B cell (primary cell): ENCODE results near the gene CSNK2B. TPM values are rescaled to one million over a fixed set of nuclear protein-coding genes. Genes with fewer than 3 reads are reported as not detected.

Source experiments
- ATAC-seq: fragments of 200-7000 bp; cut with Tn5 transposase; one replicate; pipeline ENCODE4 v1.10.0; 2021; ENCODE audit warnings: low read depth, mild to moderate bottlenecking, moderate number of reproducible peaks, moderate library complexity
- CTCF ChIA-PET: fragments of 350-600 bp; sonication (Branson Sonifier 250); formaldehyde crosslinking; loops from one replicate; lab custom pipeline; 2021; ENCODE audit warnings: antibody characterized with exemption, inconsistent platforms; lab: Charles Lee
- POLR2A ChIA-PET: fragments of 350-600 bp; sonication (Branson Sonifier 250); formaldehyde crosslinking; loops from one replicate; lab custom pipeline; 2021; ENCODE audit warnings: antibody characterized with exemption; lab: Charles Lee
- DNase-seq: peaks from one replicate; pipeline ENCODE4 v3.0.0; 2013
- H2AFZ ChIP-seq: 2 replicates; pipeline ENCODE4 v1.6.1; 2012; ENCODE audit warnings: mild to moderate bottlenecking, low read depth, low read length; ENCODE audit not compliant: insufficient read depth, poor library complexity, severe bottlenecking
- H3K27ac ChIP-seq, 2 donors: 1 replicate in 1 of 2; 2 replicates in 1 of 2; pipeline ENCODE4 v1.5.1; 2012 to 2013; ENCODE audit warnings: low read length in 2 of 2, mild to moderate bottlenecking in 2 of 2, moderate library complexity in 1 of 2
- H3K27me3 ChIP-seq, 4 experiments: fragments of 200-600 bp in 1 of 4; sonication (generic) in 1 of 4; replicated peaks in 1 of 4; 1 replicate in 2 of 4; 2 replicates in 2 of 4; pipeline versions ENCODE4 v1.6.1 to v1.7.0; 2013 to 2016; ENCODE audit warnings: low read length in 3 of 4, mild to moderate bottlenecking in 2 of 4, mixed read lengths in 1 of 4, moderate library complexity in 1 of 4; ENCODE audit not compliant: insufficient read depth in 4 of 4, control insufficient read depth in 3 of 4; ENCODE audit errors: control extremely low read depth in 1 of 4
- H3K36me3 ChIP-seq, 2 experiments: replicated peaks in 1 of 2; 1 replicate in 1 of 2; 2 replicates in 1 of 2; pipeline versions ENCODE4 v1.6.1 to v1.7.1; 2013; ENCODE audit warnings: low read length in 1 of 2; ENCODE audit not compliant: insufficient read depth in 2 of 2, control insufficient read depth in 1 of 2; ENCODE audit errors: control extremely low read depth in 1 of 2, extremely low read depth in 1 of 2
- H3K4me1 ChIP-seq, 2 donors: fragments of 200-600 bp in 1 of 2; sonication (generic) in 1 of 2; 1 replicate in 1 of 2; 2 replicates in 1 of 2; pipeline versions ENCODE4 v1.5.1 to v1.6.1; 2013 to 2017; ENCODE audit warnings: low read length in 2 of 2; ENCODE audit not compliant: control insufficient read depth in 2 of 2, insufficient read depth in 2 of 2
- H3K4me2 ChIP-seq: replicated peaks from 2 replicates; pipeline ENCODE3; 2012; ENCODE audit warnings: mild to moderate bottlenecking, low read depth, low read length; ENCODE audit not compliant: poor library complexity, severe bottlenecking
- H3K4me3 ChIP-seq, 5 experiments: fragments of 200-600 bp in 1 of 5; sonication (generic) in 1 of 5; 1 replicate in 3 of 5; 2 replicates in 2 of 5; pipeline versions ENCODE4 v1.5.1 to v1.7.0; 2011 to 2016; ENCODE audit warnings: low read length in 4 of 5, mild to moderate bottlenecking in 4 of 5, low read depth in 2 of 5, control low read depth in 1 of 5, moderate library complexity in 1 of 5; ENCODE audit not compliant: insufficient read depth in 1 of 5; ENCODE audit errors: control extremely low read depth in 1 of 5, extremely low read depth in 1 of 5
- H3K79me2 ChIP-seq: fragments of 200-600 bp; sonication (generic); one replicate; pipeline ENCODE4 v1.6.0; 2016; ENCODE audit warnings: low read length; ENCODE audit not compliant: control insufficient read depth, insufficient read depth
- H3K9ac ChIP-seq: fragments of 200-600 bp; sonication (generic); 2 replicates; pipeline ENCODE4 v1.6.1; 2017; ENCODE audit warnings: mild to moderate bottlenecking, low read length, moderate library complexity
- H3K9me3 ChIP-seq, 3 donors: one replicate each; pipeline versions ENCODE4 v1.6.1 to v1.7.1; 2013; ENCODE audit warnings: low read length in 2 of 3; ENCODE audit not compliant: control insufficient read depth in 2 of 3, insufficient read depth in 1 of 3; ENCODE audit errors: control extremely low read depth in 1 of 3
- H4K20me1 ChIP-seq: 2 replicates; pipeline ENCODE4 v1.6.0; 2012; ENCODE audit warnings: mild to moderate bottlenecking, low read length; ENCODE audit not compliant: insufficient read depth, control insufficient read depth, poor library complexity, severe bottlenecking
- H3K27ac Mint-ChIP-seq: one replicate; pipeline ENCODE4 v1.8.0; 2021; ENCODE audit warnings: mixed read lengths
- H3K27me3 Mint-ChIP-seq: one replicate; pipeline ENCODE4 v1.8.0; 2021; ENCODE audit warnings: mixed read lengths
- H3K4me1 Mint-ChIP-seq: one replicate; pipeline ENCODE4 v1.8.0; 2021; ENCODE audit warnings: mixed read lengths
- H3K4me3 Mint-ChIP-seq: one replicate; pipeline ENCODE4 v1.8.0; 2021; ENCODE audit warnings: mixed read lengths
- H3K9me3 Mint-ChIP-seq: one replicate; pipeline ENCODE4 v1.8.0; 2022; ENCODE audit warnings: mixed read lengths; ENCODE audit not compliant: insufficient read depth
- CTCF ChIP-seq: fragments of 200-600 bp; IDR thresholded peaks from one replicate; pipeline ENCODE4 v1.8.0; 2022; ENCODE audit warnings: antibody characterized with exemption, mild to moderate bottlenecking
- EZH2 ChIP-seq: IDR thresholded peaks from 2 replicates; pipeline ENCODE4 v1.6.1; 2012; ENCODE audit warnings: borderline replicate concordance, low read depth, mild to moderate bottlenecking, moderate library complexity, low read length; ENCODE audit not compliant: insufficient read depth, poor library complexity, severe bottlenecking
- WGBS: methylation state at CpG from one replicate; pipeline ENCODE4 v1.1.5; 2013; ENCODE audit warnings: missing lambda C conversion rate; ENCODE audit not compliant: insufficient coverage; 5-methylcytosine and 5-hydroxymethylcytosine counted together
- intact Hi-C: fragments of 100-400 bp; cut with micrococcal nuclease; formaldehyde crosslinking; loops from one replicate; pipeline ENCODE4 v1.10.0; 2022
- polyA plus RNA-seq: library from polyadenylated mRNA; depleted of rRNA; stranded (reverse); fragments of >200 nt; gene quantifications from 2 replicates; pipeline ENCODE4 v1.2.3, GENCODE V29; 2012
- total RNA-seq, 2 donors: library from RNA; stranded (reverse); fragments of 120-200 nt in 1 of 2; gene quantifications; 1 replicate in 1 of 2; 2 replicates in 1 of 2; pipeline versions ENCODE4 v1.2.3 to v1.2.4, GENCODE V29; 2013 to 2022

The CSNK2B gene
- total and polyA plus RNA-seq, 2 donors (not counting 1 experiment from before 2014, with no cell fraction given) = 142 to 146 TPM

- Histone ChIP-seq H3K4me2 (no peak overlapping the region), H3K4me3 (no peak overlapping the region), H3K4me1 (peaks cover 10 to 16% of the 10 kb centered on the region in 2 donors), H3K36me3 (peaks cover 7 to 64% of the 10 kb centered on the region in 2 experiments), H4K20me1 (peaks cover 18% of the 10 kb centered on the region), H3K9ac (no peak overlapping the region), H3K79me2 (peaks cover 21% of the 10 kb centered on the region), H3K9me3 (peaks cover 0 to 5% (median 0%) of the 10 kb centered on the region in 3 donors), H2AFZ (no peak overlapping the region), H3K27ac (no peak overlapping the region), H3K27me3 (no peaks in the 10 kb centered on the region)
- intact Hi-C loops = loop anchor here (5.0 kb wide), 3 partner anchors 183 to 333 kb away; partner anchors contain the start of genes EHMT2, LSM2, NELFE and SKIC2
- Mint-ChIP-seq H3K4me1 (peaks cover 24% of the 10 kb centered on the region), H3K9me3 (no peaks in the 10 kb centered on the region), H3K4me3 (no peak overlapping the region), H3K27ac (no peak overlapping the region), H3K27me3 (no peaks in the 10 kb centered on the region)
- ChIA-PET POLR2A (interaction anchor here (1.4 kb wide), 1 partner anchor 44 kb away, joined by 3 read pairs; no protein-coding TSS in a partner anchor), CTCF (interaction anchor here (0.6 to 1.5 kb wide), 3 partner anchors 7 to 14 kb away, joined by 3 to 5 read pairs (median 3); no protein-coding TSS in a partner anchor)
- DNase-seq (no peak), ATAC-seq (no peak)
- WGBS = no CpG with 5 or more reads among the region's 10 CpGs
- no peak for TF ChIP-seq EZH2
- TF ChIP-seq CTCF = no peak
These were observed 41.8 kb upstream of the CSNK2B start for GRCh38 chr6:31624070-31624469.

GRCh38 chr6:31626952-31627351 is 38.9 kb upstream of the CSNK2B start:
- TF ChIP-seq CTCF (no peak), EZH2 (no peak)
- no peak for DNase-seq
- ChIA-PET POLR2A (interaction anchor here (0.6 kb wide), 1 partner anchor 342 kb away, joined by 3 read pairs; no protein-coding TSS in a partner anchor), CTCF (interaction anchor here (0.7 to 1.2 kb wide), 3 partner anchors 12 to 264 kb away, joined by 3 to 4 read pairs (median 3); no protein-coding TSS in a partner anchor)
- Mint-ChIP-seq H3K9me3 (no peaks in the 10 kb centered on the region), H3K27ac (no peak overlapping the region), H3K27me3 (no peaks in the 10 kb centered on the region), H3K4me3 (no peak overlapping the region), H3K4me1 (peaks cover 8% of the 10 kb centered on the region)
- no peak overlapping the region for H2AFZ ChIP-seq
- H3K36me3 ChIP-seq = peaks cover 7 to 84% of the 10 kb centered on the region in 2 experiments
- H3K9me3 ChIP-seq = no peaks in the 10 kb centered on the region
- intact Hi-C loops = no loop called here
- no peak overlapping the region for H3K4me2 ChIP-seq
- H3K27me3 ChIP-seq = no peaks in the 10 kb centered on the region
- no peak overlapping the region for H3K4me3 ChIP-seq
- 100% methylated on average over 2 of the region's 10 CpGs for WGBS
- no peak overlapping the region for H3K27ac ChIP-seq
- no peak for ATAC-seq
- H3K4me1 ChIP-seq = peaks cover under 1 to 2% of the 10 kb centered on the region in 2 donors
- peaks cover 10% of the 10 kb centered on the region for H3K79me2 ChIP-seq
- H4K20me1 ChIP-seq = peaks cover 30% of the 10 kb centered on the region
- H3K9ac ChIP-seq = no peak overlapping the region
